Fibroblast of pulmonary artery (primary cell): ENCODE data around the gene TADA3.

ENCODE experiments used
- DNase-seq: peaks from one replicate; pipeline ENCODE4 v3.0.0-alpha.2; 2010; ENCODE audit warnings: low read depth
- H3K4me3 ChIP-seq: replicated peaks from 2 replicates; pipeline ENCODE4 v1.5.1; 2011; ENCODE audit warnings: low read depth, mild to moderate bottlenecking, control low read depth, low read length, moderate library complexity
- CTCF ChIP-seq: IDR thresholded peaks from 2 replicates; pipeline ENCODE4 v1.5.1; 2011; ENCODE audit warnings: mild to moderate bottlenecking, control low read depth, low read length, inconsistent platforms; ENCODE audit errors: missing control alignments

Gene TADA3

DNA sequence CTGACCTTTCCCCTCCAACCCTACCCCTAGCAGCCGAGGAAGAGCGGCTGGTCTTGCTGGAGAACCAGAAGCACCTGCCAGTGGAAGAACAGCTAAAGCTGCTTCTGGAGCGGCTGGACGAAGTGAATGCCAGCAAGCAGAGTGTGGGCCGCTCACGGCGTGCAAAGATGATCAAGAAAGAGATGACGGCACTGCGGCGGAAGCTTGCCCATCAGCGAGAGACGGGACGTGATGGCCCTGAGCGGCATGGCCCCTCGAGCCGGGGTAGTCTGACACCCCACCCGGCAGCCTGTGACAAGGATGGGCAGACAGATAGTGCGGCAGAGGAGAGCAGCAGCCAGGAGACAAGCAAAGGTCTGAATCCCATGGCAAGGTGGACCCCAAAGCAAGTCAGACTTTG lies 48.7 kb downstream of the TADA3 start:
- no peak overlapping the region for H3K4me3 ChIP-seq
- DNase-seq = no peak
- TF ChIP-seq CTCF = no peak

DNA sequence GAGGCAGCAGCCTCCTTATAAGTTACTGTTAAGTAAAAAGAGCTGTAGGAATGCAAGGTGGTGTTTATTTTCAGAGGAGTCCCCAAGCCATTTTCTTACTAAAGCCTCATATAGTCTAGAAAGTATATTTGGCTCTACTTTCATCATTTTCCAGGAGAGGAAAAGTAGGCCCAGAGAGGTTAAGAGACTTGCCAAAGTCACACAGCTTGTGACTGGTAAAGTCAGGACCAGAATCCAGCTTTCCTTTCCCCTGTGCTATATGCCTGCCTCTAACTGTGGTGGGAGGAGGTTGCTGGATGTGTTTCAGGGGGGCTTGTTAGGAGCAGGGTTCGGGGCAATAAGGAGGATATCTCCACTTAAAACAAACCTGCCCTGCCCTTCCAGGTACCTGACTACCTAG lies 49.7 kb downstream of the TADA3 start:
- no peak overlapping the region for H3K4me3 ChIP-seq
- DNase-seq = no peak
- TF ChIP-seq CTCF = no peak

- DNase-seq = no peak
- TF ChIP-seq CTCF = no peak
- H3K4me3 ChIP-seq = no peak overlapping the region
Measured at GRCh38 chr3:9739181-9739580, 53.1 kb downstream of the TADA3 start.

DNA sequence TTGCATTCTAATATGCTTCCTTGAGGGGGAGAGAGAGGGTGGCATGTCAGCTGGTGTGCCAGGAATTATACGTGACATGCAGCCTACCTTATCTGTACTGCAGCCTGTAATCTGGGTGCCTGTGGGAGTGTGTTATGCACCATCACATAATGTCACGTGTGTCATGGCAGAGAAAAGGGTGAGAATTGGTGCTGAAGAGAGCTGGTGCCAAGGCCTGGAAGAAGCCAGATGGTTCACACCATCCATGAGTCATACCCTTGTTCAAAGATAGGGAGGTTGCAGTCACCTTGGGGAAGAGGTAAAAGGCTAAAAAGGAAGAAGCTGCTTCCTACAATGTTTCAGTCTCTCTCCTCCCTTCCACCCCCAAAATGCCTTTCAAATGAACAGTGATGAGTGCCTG lies 55.4 kb downstream of the TADA3 start:
- DNase-seq = no peak
- no peak overlapping the region for H3K4me3 ChIP-seq
- TF ChIP-seq CTCF = no peak

DNA sequence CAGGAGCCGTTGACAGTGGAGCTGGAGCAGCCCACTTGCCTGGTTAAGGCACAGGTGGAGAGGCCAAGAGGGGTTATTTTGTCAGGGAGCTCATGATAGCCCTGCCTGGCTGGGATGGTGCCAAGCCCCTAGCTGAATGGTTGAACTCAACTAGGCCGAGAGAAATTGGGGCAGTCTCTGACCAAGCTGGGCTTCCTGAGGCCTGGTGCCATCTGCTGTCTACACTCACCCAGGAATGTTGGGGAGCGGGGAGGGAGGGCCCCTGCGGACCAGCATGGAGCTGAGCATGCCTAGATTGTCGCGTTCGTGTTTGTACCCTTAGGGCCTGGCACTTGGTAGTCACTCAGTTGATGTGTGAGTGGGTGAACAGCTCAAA lies 59.5 kb downstream of the TADA3 start:
- H3K4me3 ChIP-seq = peak overlapping the region; percentile 85
- no peak for DNase-seq
- TF ChIP-seq CTCF = no peak

GRCh38 chr3:9732080-9732739 lies 60.1 kb downstream of the TADA3 start:
- no peak for DNase-seq
- H3K4me3 ChIP-seq = peak overlapping the region; percentile 85

More at GRCh38 chr3:9732080-9732739, 60.1 kb downstream of the TADA3 start:
- no peak for TF ChIP-seq CTCF
